Activated CD8-positive, alpha-beta memory T cell treated with anti-CD3 and anti-CD28 coated beads, Interleukin-2, amount 50 U/mL, for 1 hour (primary cell): ENCODE results near the gene VPS13A.
"Not testable (repeated sequence)": the region's sequence is repeated elsewhere in the genome, so short reads cannot be mapped to it uniquely, and the experiment has no call there.

Experiments used
- DNase-seq: peaks from one replicate; pipeline ENCODE4 v3.0.0-alpha.2; 2020; ENCODE audit errors: extremely low read depth

Gene VPS13A

GRCh38 chr9:77305622-77306400 lies 128.5 kb downstream of the VPS13A start:
- no peak for DNase-seq

DNA sequence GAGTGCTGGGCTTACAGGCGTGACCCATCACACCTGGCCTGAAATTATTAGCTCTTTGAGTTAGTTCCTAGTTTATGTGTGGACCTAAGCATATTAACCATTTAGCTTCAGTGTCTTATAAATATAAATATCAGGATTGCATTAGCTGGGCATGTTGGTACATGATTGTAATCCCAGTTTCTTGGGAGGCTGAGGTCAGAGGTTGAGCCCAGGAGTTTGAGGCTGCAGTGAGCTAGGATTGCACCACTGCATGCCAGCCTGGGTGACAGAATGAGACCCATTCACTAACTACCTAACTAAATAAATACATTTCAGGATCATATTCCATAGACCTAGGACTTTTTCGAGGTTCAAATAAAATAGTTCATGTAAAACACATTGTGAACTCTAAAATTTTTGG lies 129.8 kb downstream of the VPS13A start:
- no peak for DNase-seq

GRCh38 chr9:77316058-77316457 lies 138.7 kb downstream of the VPS13A start:
- DNase-seq = no peak

- no peak for DNase-seq
Measured at GRCh38 chr9:77325058-77325457, 147.7 kb downstream of the VPS13A start.

DNA sequence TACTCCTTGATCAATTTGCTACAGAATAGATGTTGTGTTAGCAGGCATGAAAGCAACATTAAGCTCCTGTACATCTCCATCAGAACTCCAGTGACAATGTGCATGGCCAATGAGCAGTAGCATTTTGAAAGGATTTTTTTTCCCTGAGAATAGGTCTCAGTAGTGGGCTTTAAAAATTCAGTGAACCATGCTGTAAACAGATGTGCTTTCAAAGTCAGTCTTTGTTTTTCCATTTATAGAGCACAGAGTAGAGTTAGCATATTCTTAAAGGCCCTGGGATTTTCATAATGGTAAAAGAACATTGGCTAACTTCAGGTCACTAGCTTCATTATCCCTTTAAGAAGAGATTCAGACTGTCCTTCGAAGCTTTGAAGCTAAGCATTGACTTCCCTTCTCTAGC lies 150.8 kb downstream of the VPS13A start:
- no peak for DNase-seq

GRCh38 chr9:77370064-77370463 lies 192.7 kb downstream of the VPS13A start:
- DNase-seq = no peak

DNA sequence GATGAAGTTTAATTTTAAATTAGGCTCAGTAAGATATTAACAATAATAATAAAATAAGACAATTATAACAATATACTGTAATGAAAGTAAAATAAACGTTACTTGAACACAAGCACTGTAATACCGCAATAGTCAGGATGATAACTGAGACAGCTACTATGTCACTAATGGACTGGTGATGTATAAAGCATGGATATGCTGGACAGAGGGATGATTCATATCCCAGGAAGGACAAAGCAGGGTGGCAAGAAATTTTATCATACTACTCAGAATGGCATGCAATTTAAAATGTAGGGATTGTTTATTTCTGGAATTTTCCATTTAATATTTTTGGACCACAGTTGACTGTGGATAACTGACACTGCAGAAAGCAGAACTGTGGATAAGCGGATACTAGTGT lies 196.9 kb downstream of the VPS13A start:
- DNase-seq = no peak

- DNase-seq = no peak
Measured at GRCh38 chr9:77375956-77376532, 198.7 kb downstream of the VPS13A start.

GRCh38 chr9:77384406-77384805 lies 207.1 kb downstream of the VPS13A start:
- DNase-seq = no peak

DNA sequence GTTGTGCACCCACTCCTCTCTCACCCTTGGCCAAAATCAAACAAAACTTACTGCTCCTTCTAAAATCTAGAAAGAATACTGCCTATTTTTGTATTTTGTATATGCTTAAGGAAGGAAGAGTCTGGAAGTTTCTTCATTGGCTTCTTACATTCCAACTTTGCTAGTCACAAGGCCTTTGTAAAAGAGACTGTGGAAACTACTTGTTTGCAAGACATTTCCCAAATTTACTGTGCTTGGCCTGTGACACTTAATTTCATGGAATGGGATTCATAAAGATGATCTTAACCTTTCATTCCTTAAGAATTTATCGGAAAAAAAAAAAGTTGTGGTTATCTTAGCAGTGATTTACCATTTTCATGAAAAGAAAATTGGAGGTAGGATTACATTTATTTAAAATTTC lies 208.9 kb downstream of the VPS13A start:
- no peak for DNase-seq

DNA sequence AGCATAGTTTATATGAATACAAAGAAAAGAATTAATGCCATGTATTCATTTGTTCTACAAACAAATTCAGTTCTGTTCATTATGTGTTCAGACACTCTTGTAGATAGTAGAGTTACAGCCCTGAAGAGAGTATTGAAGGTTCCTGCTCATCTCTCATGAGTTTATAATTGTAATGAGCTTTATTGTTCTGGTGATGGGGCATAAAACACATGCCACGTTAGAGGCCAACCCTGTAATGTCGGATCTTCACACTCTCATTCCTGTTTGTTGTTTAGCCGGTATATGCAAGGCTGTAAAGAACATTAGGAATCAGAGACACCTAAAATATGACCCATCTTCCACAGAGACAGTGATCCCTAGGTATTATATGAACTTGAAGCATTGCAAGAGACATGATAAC lies 214.5 kb downstream of the VPS13A start:
- DNase-seq = no peak

DNA sequence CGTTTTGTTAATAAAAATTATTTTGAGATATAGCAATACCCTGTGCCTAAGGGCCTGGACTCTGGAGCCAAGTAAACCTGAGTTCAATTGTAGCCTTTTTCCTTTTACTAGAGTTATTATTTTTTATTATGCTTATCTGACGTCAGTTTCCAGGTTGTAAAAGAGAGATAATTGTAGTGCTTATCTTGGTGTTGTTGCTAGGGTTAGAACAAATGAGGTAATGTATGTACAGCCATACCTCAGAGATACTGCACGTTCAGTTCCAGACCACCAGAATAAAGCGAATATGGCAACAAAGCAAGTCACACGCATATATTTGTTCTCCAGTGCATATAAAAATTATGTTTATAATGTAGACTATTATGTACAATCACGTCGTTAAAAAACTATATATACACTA lies 215.0 kb downstream of the VPS13A start:
- DNase-seq = no peak

DNA sequence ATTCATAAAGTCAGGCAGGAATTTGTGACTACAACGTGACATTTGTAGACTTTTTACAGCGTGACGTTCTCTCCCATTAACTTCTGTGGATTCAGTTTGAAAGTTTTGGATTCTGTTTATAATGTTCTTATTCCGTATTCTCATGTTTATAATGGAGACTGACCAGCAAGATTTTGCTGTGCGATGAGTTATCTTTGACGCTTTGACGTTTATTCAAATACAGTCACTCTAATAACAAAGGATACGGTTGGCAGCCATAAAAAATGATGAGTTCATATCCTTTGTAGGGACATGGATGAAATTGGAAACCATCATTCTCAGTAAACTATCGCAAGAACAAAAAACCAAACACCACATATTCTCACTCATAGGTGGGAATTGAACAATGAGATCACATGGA lies 221.2 kb downstream of the VPS13A start:
- not testable (repeated sequence) for DNase-seq

DNA sequence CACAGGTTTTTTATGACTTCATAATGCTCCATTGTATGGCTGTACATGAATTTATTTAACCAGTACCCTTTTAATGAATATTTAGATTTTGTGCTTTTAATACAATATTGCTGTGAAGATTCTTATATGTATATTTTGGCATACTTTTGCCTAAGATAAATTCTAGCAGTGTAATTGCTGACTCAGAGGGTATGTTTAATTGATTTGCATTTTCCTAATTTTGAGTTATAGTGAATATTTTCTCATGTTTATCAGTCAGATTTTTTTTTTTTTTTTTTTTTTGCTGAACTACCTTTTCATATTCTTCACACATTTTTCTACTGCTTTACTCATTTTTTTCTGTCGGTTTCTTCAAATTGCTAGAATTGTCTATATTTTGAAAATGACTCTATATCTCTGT lies 222.6 kb downstream of the VPS13A start:
- no peak for DNase-seq

- no peak for DNase-seq
Measured at GRCh38 chr9:77402286-77402685, 225.0 kb downstream of the VPS13A start.

DNA sequence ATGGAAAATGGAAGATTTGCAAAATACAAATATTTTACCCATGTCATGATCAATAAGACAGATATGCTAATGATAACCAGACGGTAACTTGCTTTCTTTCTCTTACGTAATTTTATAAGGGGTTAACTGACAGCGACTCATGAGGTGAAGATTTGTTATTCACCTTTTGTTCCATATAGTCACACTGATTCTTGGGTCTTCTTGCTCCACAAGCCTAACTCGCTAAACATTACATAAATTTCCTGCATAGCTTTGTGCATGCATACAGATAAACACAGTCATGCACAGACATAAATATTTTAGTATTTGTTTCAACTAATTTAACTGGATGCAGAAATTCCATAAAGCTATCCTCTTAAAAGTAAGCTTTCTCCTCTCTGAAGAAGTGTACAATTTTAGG lies 225.9 kb downstream of the VPS13A start:
- DNase-seq = no peak

DNA sequence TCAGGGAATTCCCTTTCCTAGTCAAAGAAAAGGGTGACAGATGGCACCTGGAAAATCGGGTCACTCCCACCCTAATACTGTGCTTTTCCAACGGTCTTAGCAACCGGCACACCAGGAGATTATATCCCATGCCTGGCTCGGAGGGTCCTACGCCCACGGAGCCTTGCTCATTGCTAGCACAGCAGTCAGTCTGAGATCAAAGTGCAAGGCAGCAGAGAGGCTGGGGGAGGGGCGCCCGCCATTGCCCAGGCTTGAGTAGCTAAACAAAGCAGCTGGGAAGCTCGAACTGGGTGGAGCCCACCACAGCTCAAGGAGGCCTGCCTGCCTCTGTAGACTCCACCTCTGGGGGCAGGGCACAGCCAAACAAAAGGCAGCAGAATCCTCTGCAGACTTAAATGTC lies 231.2 kb downstream of the VPS13A start:
- DNase-seq = not testable (repeated sequence)

DNA sequence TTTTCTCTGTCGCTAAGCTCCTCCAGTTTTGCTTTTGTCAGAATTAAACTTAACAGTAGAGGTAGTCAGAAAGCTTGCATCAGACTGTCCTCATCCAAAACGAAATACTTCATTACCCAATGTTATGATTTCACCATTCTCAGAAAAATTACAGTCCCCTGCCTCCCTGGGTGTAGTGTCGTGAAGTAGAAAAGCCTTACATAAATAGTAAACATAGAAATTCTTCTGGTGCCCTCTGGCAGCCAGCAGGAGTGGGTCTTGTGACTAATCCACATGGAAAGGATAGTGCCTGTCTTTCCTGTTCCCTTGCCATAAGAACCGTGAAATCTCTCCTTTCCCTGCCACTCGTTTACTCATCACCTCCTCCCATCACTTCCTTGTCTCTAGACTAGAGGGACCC lies 240.2 kb downstream of the VPS13A start:
- DNase-seq = no peak

DNA sequence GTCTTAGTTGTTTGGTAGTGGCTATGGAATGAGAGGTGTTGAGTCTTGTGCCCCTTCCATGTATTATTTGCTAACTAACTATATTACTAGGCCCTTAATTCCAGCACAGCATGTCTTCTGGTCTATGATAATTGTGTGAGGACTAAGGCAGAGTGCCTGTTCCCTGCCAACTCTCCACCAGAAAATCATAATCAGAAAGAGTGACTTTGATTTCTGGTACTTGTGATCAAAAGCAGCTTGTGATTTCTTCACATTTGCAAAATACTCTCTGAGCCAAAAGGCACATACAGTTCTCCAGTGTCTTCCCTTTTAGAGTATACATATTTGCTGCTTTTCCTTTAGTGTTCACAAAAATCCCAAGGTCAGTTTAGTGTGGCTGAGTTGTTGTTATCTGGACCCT lies 240.9 kb downstream of the VPS13A start:
- DNase-seq = no peak

- no peak for DNase-seq
Measured at GRCh38 chr9:77420641-77421040, 243.3 kb downstream of the VPS13A start.

GRCh38 chr9:77421506-77422265 lies 244.4 kb downstream of the VPS13A start:
- DNase-seq = no peak

GRCh38 chr9:77422969-77423368 lies 245.6 kb downstream of the VPS13A start:
- DNase-seq = no peak

DNA sequence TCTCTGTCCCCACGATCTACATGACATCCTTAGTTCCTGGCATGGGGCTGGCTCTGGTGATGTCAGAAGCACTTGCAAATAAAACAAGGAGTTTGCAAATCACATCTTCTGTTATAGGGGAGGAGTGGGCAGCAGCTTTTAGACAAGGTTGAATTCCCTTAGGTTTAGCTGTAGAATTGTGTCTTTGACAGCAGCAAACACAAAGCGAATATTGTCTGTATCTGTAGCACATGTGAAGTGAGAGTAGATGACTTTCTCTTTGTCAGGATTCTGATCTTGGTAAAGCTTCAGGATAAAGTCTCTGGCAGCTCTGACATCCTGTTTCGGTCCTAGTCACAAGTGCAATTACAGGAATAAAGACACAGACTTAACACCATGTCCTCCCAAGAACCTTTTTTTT lies 246.5 kb downstream of the VPS13A start:
- no peak for DNase-seq
